GM18499 (cell line): ENCODE measurements around the gene ACOX1.

ENCODE experiments used
- ATAC-seq: cut with Tn5 transposase; IDR thresholded peaks from one replicate; pipeline ENCODE4 v1.9.1; 2021; ENCODE audit warnings: moderate number of reproducible peaks; ENCODE audit not compliant: insufficient read depth, unreplicated experiment

The ACOX1 gene

DNA sequence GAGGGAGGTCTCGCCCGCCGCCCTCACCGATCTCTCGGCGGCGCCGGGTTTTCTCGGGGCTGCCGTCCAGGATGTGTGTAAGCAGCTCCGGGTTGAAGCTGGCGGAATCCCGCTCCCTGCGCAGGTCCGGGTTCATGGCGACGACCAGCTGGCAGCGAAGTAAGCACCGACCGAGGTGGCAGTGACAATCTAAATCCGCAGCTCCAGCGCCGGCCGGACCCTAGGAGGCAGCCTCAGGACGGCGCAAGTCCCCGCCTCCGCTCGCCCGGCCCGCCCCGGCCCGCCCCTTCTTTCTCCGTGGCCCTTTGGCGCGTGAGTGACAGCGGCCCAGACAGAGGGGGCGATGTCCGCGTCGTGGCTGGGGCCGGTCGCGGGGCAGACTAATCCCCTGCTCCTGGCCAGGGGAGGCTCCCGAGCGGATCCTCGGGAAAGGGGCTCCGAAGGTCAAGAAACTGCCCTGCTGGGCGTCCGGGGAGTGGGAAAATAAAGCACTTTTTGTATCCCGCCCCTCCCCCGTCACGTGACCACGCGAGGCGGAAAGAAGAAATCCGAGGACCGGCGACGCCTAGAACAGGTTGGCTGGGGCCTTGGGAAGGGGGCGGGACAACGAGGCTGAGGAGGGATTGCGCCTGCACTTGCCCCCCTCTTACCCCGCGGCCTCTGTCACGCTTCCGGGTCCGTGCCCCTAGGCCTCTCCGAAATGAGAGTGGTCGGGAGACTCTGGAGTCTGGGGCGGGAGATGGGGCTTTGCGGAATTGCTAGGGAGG lies at the start of gene ACOX1, which contains the start of gene TEN1:
Gene ACOX1 (minus strand): TSS at position 229 of the 767 bp plus-strand sequence. CDS start 93 bp downstream, at position 136.
Gene TEN1 (plus strand): TSS at position 303 of the 767 bp plus-strand sequence. CDS start 6,953 bp downstream, outside the sequence.
- ATAC-seq, result no peak

DNA sequence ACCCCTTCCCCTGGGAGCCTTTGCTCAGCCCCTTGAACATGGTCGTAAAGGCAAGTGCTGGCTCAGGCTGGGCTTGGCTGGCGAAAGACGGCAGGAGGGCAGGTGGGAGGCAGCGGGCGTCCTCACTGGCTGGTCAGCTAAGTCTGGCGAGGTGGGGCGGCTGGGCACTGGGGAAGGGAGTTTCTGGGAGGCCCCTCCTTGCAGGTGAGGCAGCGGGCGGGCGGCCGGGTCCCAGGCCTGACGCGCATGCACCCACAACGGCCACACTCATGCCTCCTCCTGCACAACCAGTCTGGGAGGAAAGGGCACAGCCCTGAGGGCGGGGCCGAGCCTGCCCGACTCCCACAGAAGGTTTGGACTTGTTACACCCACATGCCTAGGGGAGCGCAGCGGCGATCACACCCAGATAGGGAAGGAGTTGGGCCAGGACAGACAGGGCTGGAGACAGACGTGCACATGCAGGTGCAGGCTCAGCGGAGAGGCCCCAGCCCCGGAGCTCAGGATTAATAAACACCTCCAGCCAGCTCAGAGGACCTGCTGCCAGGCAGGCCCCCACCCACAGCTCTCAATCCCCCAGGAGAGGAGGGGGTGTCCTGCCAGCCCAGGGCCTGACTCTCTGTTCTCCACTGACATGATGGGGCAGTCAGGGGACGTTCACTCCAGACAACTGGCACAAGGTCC lies 48.3 kb upstream of the ACOX1 start, which contains the start of gene EVPL:
Gene EVPL (minus strand): TSS at position 148 of the 681 bp plus-strand sequence. CDS start 108 bp downstream, at position 40.
- ATAC-seq, result no peak

- ATAC-seq, result no peak
Observed at GRCh38 chr17:76026714-76027158, 47.8 kb upstream of the ACOX1 start.

- no peak for ATAC-seq
Observed at GRCh38 chr17:76025294-76025693, 46.3 kb upstream of the ACOX1 start.

DNA sequence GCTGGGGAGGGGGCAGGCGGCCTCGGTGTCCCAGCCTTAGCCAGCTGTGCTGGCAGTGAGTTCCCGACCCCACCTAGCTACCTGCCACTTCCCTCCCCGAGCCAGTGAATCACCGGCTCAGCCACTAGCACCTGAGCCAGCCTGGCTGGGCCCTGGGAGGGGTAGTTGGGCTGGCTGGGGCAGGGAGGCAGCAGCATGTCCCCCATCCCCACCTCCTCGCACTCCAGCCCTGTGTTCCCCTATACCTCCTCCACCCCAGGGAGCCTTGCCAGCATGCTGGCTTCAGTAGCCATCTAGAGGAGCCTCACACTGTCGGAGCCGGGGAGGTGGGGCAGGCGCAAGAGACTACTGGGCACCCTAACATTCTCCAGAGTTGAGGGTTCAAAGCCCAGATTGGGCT lies 45.4 kb upstream of the ACOX1 start:
- no peak for ATAC-seq

DNA sequence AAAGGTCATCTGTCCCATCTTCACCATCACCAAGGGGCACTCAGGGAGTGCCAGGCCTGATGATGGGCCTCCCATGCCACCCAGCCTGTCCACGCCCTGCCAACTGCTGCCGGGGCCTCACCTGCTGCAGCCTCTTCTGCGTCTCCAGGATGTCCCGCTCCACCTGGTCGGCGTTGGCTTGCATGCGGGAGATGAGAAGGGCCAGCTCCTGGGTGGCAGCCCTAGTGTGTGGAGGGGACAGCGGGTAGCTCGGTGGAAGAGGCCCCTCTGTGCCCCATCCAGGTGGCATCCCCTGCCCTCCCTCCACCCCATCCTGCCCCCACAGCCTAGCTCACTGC lies 44.9 kb upstream of the ACOX1 start:
- no peak for ATAC-seq

DNA sequence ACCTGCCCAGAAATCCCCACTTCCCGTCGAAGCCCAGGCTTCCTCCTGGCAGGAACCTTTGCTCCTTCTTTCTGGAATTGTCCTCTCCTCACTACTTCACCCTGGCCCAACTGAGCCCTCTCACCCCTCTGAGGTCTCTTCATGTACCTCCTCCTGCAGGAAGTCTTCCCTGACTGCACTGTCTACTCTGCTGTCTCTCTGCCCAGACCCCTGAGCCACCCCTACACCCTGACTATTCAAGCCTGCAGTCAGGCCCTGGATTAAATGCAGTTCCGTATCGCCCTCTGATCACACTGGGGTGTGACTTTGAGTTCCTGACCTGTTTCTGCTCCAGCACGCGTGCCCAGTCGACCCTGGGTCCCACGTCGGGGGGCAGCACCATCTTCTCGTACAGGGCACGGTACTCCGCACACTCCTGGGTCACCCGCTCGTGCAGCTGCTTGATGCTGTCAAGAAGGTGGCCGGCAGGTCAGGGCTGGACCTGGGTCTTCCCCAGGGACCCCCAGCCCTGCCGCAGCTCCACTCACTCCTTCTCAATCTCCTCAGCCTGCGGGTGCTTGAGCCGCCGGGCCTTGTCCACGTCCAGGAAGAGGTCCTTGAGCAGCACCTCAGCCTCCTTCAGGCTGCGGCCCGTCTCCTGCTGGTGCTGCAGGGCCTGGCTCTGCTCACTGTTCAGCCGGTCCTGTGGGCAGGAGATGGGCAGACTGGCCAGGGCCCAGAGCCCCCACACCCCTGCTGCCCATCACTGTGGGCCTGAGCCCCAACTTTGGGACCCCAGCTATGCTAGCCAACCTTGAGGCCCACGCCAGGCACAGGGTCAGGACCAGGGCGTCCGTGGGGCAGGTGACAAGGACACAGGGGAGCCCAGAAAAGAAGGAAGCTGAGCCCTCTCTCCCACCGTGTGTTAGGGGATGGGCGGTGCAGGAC lies 44.3 kb upstream of the ACOX1 start:
- no peak for ATAC-seq

DNA sequence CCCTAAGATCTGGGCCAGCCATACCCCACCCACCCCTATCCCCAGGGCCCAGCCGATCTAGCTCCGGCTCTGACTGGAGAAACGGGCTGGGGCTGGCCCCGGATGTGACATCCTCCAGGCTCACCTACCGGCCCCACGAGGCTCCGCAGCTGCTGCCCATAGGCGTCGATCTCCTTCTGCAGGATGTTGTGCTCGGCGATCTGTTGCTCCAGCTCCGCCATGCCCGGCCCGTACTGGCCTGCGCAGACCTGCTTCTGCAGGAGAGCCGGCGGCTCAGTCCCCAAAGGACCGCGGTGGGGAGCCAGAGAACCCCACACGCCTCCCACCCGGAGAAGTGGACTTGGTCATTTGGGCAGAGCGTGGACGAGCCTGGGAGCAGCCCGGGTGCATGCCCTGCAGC lies 43.3 kb upstream of the ACOX1 start:
- no peak for ATAC-seq

DNA sequence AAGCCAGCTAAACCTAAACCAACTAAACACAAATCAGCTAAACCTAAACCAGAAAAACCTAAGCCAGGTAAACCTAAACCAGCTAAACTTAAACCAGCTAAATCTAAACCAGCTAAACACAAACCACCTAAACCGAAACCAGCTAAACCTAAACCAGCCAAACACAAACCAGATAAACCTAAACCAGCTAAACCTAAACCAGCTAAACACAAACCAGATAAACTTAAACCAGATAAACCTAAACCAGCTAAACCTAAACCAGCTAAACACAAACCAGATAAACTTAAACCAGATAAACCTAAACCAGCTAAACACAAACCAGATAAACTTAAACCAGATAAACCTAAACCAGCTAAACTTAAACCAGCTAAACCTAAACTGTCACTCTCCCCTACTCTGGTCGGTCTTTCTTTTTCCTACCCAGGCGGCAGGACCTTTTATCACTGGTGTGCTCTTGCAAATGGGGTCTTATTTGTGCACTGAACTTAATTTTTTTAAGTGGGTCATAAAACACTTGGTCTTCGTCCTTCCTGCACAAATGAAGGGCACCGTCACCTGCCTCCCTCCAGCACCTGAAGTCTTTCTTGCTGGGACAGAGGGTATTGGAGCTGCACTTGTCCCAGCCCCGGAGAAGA lies 41.0 kb upstream of the ACOX1 start:
- no peak for ATAC-seq

DNA sequence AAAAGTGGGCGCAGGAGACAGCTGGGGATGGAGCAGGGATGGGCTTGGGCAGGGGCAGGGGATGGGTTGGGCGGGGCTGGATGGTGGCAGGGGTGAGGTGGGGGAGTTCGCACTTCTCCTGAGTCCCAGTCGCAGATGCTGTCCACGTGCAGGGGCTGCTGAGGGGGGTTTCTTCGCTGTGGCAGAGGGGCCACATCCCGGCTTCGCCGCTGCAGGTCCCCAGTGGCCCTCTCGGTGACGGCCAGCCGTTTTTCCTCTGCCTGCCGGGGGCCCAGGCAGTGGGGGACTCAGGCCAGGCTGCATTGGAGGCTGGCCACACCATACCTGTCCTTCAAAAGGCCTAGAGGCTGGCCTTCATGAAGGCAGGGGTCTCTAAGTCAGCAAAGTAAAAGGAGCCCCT lies 39.8 kb upstream of the ACOX1 start:
- ATAC-seq, result no peak

GRCh38 chr17:76018340-76018680 lies 39.3 kb upstream of the ACOX1 start:
- no peak for ATAC-seq

DNA sequence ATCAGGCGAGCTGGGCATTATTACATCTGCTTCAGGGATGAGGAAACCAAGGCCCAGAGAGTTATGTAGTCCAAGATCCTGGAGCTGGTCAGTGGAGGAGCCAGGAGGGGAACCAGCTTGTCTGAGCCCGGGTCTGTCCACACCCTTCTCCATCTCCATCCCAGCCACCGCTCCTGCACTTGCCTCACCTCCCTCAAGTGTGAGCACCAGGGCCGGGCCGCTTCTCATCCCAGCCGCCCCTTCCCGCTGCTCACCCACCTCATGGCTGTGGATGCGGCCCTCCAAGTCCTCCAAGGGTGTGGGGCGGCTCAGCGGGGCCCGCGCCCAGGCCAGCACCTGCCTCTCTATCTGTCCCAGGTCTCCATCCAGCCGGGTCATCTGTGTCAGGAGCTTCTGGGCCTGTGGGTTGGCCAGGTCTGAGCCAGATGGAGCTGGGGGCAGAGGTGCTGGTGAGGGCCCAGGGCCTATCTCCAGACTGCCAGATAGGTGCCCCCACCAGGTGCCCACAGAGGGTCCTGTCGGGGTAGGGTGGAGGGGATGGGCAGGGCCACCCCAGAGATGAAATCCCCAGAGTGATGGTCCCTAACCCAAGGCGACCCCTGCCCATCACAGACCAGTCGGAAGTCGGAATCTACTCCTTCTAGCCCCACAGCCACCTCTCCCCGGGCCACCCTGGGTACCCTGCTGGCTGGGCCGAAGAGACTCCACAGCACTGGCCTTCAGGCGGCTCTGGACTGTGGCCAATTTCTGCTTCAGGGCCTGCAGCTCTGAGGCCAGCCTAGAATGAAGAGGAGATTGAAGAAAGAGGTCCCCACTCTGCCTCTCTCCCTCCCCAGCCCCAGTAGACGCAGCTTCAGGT lies 38.7 kb upstream of the ACOX1 start:
- ATAC-seq, result no peak

DNA sequence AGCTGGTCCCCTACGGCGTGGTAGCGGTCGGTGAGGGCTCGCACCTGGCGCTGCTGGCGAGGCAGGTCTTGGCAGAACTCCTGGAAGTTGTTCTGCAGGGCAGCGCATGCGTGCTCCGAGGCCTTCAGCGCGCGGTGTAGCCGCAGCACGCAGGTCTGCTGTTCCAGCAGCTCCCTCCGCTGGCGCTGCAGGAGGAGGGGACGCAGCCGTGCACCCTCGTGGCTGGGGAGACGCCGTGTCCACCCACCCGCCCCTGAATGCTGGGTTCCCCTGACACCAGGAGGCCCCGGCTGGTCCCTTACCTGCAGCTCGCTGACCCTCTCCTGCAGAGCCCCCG lies 35.9 kb upstream of the ACOX1 start:
- no peak for ATAC-seq

- ATAC-seq, result no peak
Observed at GRCh38 chr17:76014100-76014924, 35.3 kb upstream of the ACOX1 start.

- no peak for ATAC-seq
Observed at GRCh38 chr17:76013377-76013932, 34.5 kb upstream of the ACOX1 start.

DNA sequence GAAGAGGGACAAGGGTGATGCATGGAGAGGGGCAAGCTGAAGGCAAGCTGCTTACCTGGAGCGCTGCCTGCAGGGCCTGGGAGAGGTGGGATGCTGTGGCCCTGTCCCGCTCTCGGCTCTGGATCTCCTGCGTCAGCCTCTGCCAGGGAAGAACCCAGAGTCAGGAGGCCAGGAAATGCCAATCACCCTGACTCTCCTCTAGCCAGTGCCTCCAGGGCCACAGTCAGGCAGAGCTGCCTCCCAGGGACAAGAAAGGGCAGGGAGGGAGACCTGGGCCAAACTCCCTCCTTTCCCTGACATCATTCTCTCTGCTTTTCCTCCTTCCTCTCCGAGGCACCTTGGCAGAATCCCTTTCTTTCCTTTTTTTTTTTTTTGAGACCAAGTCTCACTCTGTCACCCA lies 33.0 kb upstream of the ACOX1 start:
- no peak for ATAC-seq

DNA sequence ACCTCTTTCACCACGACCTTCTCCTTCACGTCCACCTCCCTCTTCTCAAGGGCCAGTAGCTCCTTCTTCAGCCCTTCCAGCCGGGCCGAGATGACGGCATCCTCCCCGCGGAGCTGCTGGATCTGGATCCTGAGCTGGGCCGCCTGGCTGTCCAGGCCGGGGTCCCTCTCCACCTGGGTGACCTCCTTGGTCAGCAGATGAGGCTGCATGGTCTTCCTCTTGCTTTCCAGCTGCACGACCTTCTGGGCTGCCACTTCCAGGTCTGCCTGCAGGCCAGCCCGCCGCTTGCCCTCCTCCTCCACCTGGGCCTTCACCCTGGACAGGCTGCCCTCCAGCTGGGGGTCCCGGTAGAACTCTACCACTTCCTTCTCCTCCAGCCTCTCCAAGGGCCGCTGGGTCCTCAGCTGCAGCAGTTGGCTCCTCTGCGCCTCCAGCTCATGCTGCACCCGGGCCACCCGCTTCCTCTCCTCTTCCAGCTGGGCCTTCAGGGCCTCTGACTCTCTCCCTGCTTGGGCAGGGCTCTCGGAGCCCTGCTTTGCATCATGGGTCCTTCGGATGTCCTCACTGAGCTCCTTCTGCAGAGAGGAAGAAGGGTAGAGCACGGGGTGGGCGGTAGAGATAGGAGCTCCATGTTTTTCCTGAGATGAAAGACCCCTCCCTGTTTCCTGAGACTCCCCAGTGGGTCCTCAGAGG lies 31.1 kb upstream of the ACOX1 start:
- no peak for ATAC-seq

DNA sequence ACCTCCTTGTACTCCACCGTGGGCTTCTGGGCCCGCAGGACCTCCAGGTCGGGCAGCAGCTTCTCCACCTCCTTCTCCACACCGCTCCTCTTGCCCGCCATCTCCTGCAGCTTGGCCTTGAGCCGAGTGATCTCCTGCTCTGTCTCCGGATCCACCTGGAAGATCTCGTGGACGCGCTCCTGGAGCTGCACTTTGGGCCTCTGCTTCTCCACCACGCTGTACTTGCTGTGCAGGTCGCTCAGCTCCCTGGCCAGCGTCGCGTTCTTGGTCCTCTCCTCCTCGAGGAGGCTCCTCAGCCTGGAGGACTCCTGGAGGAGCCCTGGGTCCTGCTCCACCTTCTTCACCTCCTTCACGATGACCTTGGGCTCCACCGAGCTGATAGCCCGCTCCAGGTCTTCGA lies 30.5 kb upstream of the ACOX1 start:
- no peak for ATAC-seq
